ENCODE results near the gene CERCAM. TPM values are rescaled to one million over a fixed set of nuclear protein-coding genes. Genes with fewer than 3 reads are reported as not detected.

Gene CERCAM
- total RNA-seq, 1 experiment from 2014 or later: 19.1 TPM

DNA sequence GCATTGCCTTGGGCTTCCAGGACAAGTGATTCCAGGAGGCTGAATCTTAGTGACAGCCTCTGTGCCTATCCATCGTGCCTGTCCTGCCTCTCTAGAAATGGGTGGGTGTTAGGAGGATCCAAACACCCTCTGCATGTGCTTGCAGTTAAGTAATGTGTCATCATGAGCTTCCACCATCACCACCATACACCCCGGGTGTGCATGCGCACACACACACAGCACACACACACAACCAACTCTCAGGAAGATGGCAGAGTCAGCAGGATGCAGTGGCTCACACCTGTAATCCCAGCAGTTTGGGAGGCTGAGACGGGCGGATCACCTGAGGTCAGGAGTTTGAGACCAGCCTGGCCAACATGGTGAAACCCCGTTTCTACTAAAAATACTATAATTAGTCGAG, 22.8 kb upstream of the CERCAM start:
- Histone ChIP-seq H3K9me3 (ENCODE audit: low read length) (no peaks in the 10 kb centered on the region), H3K27me3 (ENCODE audit: low read length) (no peaks in the 10 kb centered on the region), H3K36me3 (ENCODE audit: low read depth, low read length) (no peaks in the 10 kb centered on the region), H3K4me3 (ENCODE audit: low read length) (no peak overlapping the region), H3K9ac (ENCODE audit: low read length) (no peak overlapping the region), H3K27ac (ENCODE audit: low read length) (no peak overlapping the region), H3K4me2 (ENCODE audit: low read length) (no peak overlapping the region), H4K20me1 (ENCODE audit: low read length) (no peaks in the 10 kb centered on the region), H3K9me2 (replicated peaks; ENCODE audit: low read length) (no peaks in the 10 kb centered on the region), H3K79me2 (ENCODE audit: low read length) (no peaks in the 10 kb centered on the region), H3F3A (ENCODE audit: low read length, unreplicated experiment) (no peaks in the 10 kb centered on the region), H2AFZ (ENCODE audit: low read length) (no peak overlapping the region), H3K4me1 (ENCODE audit: insufficient read depth, low read length) (no peaks in the 10 kb centered on the region)
- ChIA-PET CTCF (no interaction called here), POLR2A (ENCODE audit: unreplicated experiment) (no interaction called here)
- intact Hi-C loops (cut with micrococcal nuclease): no loop called here
- no peak for TF ChIP-seq EZH2phosphoT487 (IDR thresholded peaks at IDR 0.05; ENCODE audit: borderline replicate concordance, low read length)
- TF ChIP-seq, protein P1, sequence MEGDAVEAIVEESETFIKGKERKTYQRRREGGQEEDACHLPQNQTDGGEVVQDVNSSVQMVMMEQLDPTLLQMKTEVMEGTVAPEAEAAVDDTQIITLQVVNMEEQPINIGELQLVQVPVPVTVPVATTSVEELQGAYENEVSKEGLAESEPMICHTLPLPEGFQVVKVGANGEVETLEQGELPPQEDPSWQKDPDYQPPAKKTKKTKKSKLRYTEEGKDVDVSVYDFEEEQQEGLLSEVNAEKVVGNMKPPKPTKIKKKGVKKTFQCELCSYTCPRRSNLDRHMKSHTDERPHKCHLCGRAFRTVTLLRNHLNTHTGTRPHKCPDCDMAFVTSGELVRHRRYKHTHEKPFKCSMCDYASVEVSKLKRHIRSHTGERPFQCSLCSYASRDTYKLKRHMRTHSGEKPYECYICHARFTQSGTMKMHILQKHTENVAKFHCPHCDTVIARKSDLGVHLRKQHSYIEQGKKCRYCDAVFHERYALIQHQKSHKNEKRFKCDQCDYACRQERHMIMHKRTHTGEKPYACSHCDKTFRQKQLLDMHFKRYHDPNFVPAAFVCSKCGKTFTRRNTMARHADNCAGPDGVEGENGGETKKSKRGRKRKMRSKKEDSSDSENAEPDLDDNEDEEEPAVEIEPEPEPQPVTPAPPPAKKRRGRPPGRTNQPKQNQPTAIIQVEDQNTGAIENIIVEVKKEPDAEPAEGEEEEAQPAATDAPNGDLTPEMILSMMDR (conservative IDR thresholded peaks at IDR 0.05; ENCODE audit: low read depth, low read length): no peak
- no peak for DNase-seq
- BruUV-seq (replicated peaks): no TSS peak
- ATAC-seq: no peak

DNA sequence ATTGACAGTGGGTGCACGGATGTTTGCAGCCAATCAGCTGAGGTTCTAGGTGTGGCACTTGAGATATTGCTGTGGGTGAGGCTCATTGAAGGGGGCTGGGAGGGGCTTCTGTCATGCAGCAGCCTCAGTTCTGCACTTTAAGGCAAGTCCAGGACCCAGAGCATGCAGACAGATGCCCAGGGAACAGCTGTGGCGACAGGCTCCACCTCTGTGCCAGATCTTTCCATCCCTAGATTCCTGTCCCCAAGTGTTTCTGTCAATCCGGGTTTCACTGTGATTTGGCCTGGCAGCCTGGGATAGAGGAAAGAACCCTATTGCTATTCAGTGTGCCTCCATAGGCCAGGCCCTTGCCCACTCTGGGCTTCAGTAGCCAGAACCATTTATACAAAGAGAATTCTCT, 20.8 kb upstream of the CERCAM start:
- H3K27me3 ChIP-seq (ENCODE audit: low read length): no peaks in the 10 kb centered on the region
- no peaks in the 10 kb centered on the region for H3K9me2 ChIP-seq (replicated peaks; ENCODE audit: low read length)
- H2AFZ ChIP-seq (ENCODE audit: low read length): no peak overlapping the region
- no peak for ATAC-seq
- H3K4me1 ChIP-seq (ENCODE audit: insufficient read depth, low read length): no peaks in the 10 kb centered on the region
- H3K4me3 ChIP-seq (ENCODE audit: low read length): no peak overlapping the region
- no peaks in the 10 kb centered on the region for H3F3A ChIP-seq (ENCODE audit: low read length, unreplicated experiment)
- no peaks in the 10 kb centered on the region for H3K79me2 ChIP-seq (ENCODE audit: low read length)
- H3K9ac ChIP-seq (ENCODE audit: low read length): no peak overlapping the region
- no TSS peak for BruUV-seq (replicated peaks)
- DNase-seq: no peak
- H3K27ac ChIP-seq (ENCODE audit: low read length): no peak overlapping the region
- TF ChIP-seq EZH2phosphoT487 (IDR thresholded peaks at IDR 0.05; ENCODE audit: borderline replicate concordance, low read length) (no peak), EZH2 (IDR thresholded peaks at IDR 0.05; ENCODE audit: low read length, unreplicated experiment) (no peak)
- TF ChIP-seq, protein P1 (conservative IDR thresholded peaks at IDR 0.05; ENCODE audit: low read depth, low read length): no peak
- POLR2A ChIA-PET (ENCODE audit: unreplicated experiment): no interaction called here
- H3K4me2 ChIP-seq (ENCODE audit: low read length): no peak overlapping the region
- H3K9me3 ChIP-seq (ENCODE audit: low read length): no peaks in the 10 kb centered on the region
- CTCF ChIA-PET: no interaction called here
- intact Hi-C loops (cut with micrococcal nuclease): no loop called here
- H3K36me3 ChIP-seq (ENCODE audit: low read depth, low read length): no peaks in the 10 kb centered on the region
- H4K20me1 ChIP-seq (ENCODE audit: low read length): no peaks in the 10 kb centered on the region

DNA sequence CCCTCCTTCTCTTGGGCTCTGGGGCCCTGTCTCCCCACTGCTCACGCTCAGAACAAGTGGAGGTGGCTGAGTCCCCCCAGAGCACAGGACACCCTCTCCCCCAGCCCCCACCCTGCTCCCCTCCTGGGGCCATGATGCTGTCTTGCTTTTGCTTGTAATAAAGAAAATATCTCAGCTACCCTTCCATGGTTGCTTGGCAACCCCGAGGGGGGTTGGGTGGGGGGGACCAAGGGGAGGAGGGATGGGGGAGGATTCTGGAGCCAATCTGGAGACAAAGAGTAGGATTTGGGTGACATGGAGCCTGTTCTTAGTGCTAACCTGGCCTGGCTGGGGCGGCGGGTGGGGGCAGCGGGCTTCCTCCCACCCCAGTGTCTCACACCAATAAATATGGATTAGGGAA, 16.1 kb upstream of the CERCAM start:
- no TSS peak for BruUV-seq (replicated peaks)

More for the DNA sequence above, 16.1 kb upstream of the CERCAM start:
- no peaks in the 10 kb centered on the region for H3K27me3 ChIP-seq (ENCODE audit: low read length)
- peaks cover 8% of the 10 kb centered on the region for H3K4me1 ChIP-seq (ENCODE audit: insufficient read depth, low read length)
- H2AFZ ChIP-seq (ENCODE audit: low read length): no peak overlapping the region
- no peak overlapping the region for H3K27ac ChIP-seq (ENCODE audit: low read length)
- no peaks in the 10 kb centered on the region for H3K79me2 ChIP-seq (ENCODE audit: low read length)
- no peak overlapping the region for H3K9ac ChIP-seq (ENCODE audit: low read length)
- ChIA-PET CTCF (interaction anchor here (0.6 kb wide), 1 partner anchor 63 kb away, joined by 4 read pairs; no protein-coding TSS in a partner anchor), POLR2A (ENCODE audit: unreplicated experiment) (no interaction called here)
- no peaks in the 10 kb centered on the region for H3K36me3 ChIP-seq (ENCODE audit: low read depth, low read length)
- TF ChIP-seq EZH2phosphoT487 (IDR thresholded peaks at IDR 0.05; ENCODE audit: borderline replicate concordance, low read length): no peak
- TF ChIP-seq, protein P1 (conservative IDR thresholded peaks at IDR 0.05; ENCODE audit: low read depth, low read length): no peak
- DNase-seq (no peak), ATAC-seq (no peak)
- H3K4me3 ChIP-seq (ENCODE audit: low read length): no peak overlapping the region
- no peaks in the 10 kb centered on the region for H3F3A ChIP-seq (ENCODE audit: low read length, unreplicated experiment)
- H3K9me3 ChIP-seq (ENCODE audit: low read length): no peaks in the 10 kb centered on the region
- no peaks in the 10 kb centered on the region for H3K9me2 ChIP-seq (replicated peaks; ENCODE audit: low read length)
- H3K4me2 ChIP-seq (ENCODE audit: low read length): no peak overlapping the region
- intact Hi-C loops (cut with micrococcal nuclease): no loop called here
- no peaks in the 10 kb centered on the region for H4K20me1 ChIP-seq (ENCODE audit: low read length)

All from PC-3 (cell line).